HG02763 (cell line): ENCODE data around the gene SARNP.
"Not testable (repeated sequence)": the region's sequence is repeated elsewhere in the genome, so short reads cannot be mapped to it uniquely, and the experiment has no call there.

Source experiments
- ATAC-seq: cut with Tn5 transposase; IDR thresholded peaks from one replicate; pipeline ENCODE4 v1.9.1; 2021; ENCODE audit warnings: mild to moderate bottlenecking, moderate library complexity; ENCODE audit not compliant: unreplicated experiment

Gene SARNP

DNA sequence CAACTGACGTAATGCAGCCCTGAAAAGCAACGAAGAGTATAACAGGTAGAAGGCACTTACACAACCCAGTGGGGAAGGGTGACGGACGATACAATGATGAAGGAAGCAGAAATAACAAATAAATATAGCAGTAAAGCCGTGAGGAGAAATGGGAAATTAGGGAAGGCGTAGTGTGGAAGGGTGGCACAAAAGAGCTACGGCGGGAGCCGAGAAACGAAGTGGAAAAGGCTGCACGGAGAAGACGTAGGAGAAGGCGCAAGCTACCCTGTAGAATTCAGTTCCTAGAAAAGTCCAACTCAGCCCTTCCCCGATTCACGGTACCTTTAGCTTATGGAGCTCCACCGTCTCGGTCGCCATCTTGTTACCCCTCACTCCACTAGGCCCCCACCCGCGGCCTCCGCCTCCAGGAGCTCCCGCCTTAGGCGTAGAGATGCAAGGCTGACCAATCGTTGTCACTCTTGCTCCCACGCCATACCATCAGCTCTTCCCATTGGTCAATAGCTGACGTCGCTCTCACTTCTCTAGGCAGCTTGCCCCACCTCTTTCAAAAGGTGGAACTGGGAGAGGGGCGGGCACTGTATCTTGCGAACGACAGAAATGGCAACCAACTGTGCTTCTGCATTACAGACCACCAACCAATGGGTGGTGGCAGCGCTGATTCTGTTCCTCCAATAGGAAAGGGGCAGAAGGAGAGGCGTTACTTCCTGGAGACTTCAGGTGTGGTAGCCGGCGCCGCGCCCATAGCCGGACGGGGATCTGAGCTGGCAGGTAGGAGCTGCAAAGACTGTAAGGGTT is at the start of gene SARNP, which contains the start of gene ORMDL2:
Gene SARNP (minus strand): TSS at position 380 of the 795 bp plus-strand sequence. CDS start 23 bp downstream, at position 357.
Gene ORMDL2 (plus strand): TSS at position 697 of the 795 bp plus-strand sequence. CDS start 959 bp downstream, outside the sequence.
- ATAC-seq = peak; percentile 98

DNA sequence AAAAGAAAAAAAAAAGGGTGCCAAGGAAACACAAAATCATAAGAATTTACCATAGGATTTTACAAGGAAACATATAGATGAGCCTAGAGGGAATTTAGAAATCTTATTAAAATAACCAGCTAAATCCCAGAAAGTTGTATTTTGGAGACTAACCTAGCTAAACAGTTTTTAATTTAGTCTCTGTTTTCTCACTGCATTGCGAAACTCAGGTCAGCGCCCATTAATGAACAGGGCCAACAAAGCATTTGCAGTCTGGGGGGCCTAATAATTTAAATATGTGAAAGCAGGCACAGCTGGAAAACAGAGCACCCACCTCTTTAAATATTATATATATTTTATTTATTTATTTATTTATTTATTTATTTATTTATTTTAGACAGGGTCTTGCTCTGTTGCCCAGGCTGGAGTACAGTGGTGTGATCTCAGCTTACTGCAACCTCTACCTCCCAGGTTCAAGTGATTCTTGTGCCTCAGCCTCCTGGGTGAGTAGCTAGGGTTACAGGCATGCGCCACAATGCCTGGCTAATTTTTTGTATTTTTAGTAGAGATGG is 49.0 kb upstream of the SARNP start:
- ATAC-seq = not testable (repeated sequence)

DNA sequence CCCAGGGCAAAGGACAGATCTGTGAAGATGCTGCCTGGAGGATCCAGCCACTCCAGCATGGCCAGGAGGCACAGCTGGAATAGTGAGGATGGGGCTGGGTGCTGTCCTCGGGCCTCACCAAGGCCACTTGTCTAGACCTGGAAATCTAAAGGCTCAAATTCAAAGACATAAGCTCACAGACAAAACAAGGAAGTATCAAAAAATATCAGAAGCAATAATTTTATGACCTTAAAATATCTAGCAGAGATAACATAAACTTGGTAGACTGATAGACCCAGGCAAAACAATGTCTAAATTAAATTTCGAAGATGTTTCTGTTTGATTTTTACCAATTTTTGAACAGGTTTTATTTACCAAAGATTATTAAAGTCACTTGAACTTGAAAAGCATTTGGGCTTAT is 47.8 kb upstream of the SARNP start:
- no peak for ATAC-seq

DNA sequence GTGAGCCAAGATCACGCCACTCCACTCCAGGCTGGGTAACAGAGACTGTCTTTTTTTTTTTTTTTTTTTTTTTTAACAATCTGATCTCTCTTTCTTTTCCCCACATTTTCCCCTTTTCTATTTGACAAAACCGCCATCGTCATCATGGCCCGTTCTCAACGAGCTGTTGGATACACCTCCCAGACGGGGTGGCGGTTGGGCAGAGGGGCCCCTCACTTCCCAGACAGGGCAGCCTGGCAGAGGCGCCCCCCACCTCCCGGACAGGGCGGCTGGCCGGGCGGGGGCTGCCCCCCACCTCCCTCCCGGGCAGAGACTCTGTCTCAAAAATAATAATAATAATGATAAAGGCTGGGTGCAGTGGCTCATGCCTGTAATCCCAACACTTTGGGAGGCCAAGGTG is 45.4 kb upstream of the SARNP start:
- ATAC-seq = not testable (repeated sequence)

DNA sequence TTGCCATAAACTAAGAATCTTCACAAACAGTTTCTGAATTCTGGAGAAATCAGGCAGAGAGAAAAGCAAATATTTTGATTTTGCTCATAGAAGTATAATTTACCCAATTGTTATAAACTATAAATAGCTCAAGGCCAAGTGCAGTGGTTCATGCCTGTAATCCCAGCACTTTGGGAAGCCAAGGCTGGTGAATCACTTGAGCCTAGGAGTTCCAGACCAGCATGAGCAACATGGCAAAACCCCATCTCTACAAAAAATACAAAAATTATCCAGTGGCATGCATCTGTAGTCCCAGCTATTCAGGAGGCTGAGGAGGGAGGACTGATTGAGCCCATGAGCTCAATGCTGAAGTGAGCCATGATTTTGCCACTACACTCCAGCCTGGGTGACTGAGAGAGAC is 44.8 kb upstream of the SARNP start:
- no peak for ATAC-seq

- no peak for ATAC-seq
These were observed 44.3 kb upstream of the SARNP start for GRCh38 chr12:55861871-55862270.

DNA sequence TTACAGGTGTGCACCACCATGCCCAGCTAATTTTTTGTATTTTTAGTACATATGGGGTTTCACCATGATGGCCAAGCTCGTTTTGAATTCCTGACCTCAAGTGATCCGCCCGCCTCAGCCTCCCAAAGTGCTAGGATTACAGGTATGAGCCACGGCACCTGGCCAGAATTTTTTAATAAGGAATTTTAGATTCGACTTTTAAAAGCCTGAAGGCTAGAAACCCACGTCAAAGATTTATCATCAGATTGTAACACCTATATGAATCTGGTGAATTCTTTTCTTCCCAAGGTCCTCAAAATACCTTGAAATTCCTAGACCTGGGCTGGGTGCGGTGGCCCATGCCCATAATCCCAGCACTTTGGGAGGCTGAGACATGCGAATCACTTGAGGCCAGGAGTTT is 43.9 kb upstream of the SARNP start:
- ATAC-seq = no peak

DNA sequence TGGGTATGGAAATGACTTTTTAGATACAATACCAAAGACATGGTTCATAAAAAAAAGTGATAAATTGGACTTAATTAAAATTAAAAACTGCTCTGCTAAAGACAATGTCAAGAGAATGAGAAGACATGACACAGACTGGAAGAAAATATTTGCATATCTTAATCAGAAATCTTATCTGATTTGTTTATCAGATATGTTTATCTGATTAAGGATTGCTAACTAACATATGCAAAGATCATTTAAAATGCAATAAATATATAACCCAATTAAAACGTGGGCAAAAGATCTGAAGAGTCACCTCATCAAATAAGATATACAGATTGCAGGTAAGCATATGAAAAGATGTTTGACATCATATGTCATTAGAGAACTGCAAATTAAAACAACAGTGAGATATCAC is 35.2 kb upstream of the SARNP start:
- no peak for ATAC-seq

GRCh38 chr12:55850893-55851292 is 33.4 kb upstream of the SARNP start:
- ATAC-seq = no peak

DNA sequence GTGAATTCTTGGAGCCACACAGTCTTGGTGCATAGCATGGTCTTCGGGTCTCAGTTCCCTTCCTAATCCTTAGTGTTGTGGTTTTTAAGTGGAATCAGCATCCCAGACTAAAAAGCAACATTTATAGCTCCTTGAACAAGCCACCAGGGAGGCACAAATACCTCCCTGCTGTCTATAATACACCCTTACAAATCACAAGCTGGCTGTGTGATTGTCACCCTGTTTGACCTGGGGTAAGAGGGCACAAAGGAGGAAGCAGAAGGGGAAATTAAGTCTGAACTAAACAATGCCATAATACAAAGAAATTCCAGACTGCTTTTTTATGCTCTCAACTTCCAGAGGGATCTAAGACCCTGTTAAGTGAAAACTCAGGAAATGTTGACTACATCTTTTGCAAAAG is 32.9 kb upstream of the SARNP start:
- no peak for ATAC-seq

DNA sequence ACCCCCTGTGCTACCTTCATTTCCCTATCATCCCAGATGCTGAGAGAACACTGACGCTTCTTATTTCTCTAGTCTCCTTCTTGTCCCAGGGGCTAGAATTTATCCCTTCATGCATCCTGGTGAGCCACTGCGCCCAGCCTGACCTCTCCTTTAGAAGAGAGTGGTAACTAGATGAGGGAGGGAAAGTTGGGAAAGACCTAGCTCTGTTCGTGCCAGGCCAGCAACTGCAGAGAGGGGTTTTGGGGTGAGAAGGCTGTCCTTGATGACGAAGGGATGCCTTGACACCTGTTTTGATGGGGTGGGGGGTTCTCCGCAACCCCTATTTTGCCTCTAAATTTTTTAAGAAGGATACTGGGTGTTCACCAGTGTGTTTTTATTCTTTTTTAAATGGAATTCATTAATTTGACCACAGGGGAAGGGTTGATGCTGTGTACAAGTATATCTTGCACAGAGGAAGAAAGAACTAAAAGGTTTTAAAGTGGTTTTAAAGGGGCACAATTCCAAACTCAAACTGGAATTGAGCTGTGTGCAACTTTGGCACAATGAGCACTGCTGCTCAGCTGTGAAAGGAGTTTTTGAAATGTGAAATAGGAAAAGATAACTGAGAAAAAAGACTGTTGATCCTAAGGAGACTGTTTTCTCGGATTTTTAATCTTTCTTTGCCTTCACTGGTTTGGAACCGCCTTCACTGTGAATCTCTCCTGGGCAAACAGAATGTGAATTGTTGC is 32.3 kb upstream of the SARNP start:
- ATAC-seq = no peak

DNA sequence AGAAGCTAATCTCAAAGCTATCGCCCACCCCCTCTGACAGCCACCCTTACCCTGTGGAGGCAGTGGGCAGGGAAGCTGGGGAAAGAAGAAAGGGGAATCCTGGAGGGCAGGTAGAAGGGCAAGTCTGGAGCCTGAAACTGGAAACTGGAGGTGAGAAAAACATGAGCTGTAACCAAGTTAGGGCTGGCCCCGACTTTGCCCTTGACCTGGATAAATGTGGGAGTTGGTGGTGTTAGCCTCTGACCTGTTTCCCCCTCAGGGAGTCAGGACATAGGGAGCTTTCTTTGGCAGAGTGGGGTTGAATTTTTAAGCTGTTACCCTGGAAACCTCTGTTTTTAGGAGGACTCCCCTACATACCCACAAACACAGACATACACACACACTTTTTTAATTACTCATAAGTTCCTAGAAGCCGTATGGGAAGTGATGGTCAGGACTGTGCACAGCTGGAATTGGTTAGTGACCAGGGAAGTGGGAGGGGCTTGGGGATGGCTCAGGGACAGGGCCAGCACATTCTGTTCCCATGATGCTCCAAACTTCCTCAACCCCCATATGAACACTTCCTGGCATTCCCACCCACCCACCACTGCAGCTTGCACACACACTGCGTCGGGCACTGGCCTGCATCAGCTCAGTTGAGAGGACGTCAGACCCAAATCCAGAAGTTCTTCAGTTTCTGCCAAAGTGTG is 30.2 kb upstream of the SARNP start:
- no peak for ATAC-seq

DNA sequence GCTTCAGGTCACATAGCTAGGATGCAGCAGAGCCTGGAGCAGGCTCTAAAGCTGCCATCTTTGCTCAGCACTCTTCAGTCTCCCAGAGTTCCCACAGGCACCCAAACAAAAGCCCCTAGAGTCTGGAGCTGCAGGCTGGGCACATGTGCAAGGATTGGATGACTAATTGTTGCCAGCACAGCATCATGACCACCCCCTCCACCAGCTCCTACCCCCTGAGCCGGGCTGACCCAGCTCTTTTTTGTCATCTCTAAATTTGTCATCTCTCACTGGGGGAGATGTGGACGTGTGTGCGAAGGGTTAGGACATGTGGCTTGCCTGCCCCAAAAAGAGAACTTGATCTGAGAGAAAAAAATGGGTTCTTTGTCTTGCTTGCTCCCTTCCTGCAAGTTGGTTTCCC is 29.5 kb upstream of the SARNP start:
- ATAC-seq = no peak

DNA sequence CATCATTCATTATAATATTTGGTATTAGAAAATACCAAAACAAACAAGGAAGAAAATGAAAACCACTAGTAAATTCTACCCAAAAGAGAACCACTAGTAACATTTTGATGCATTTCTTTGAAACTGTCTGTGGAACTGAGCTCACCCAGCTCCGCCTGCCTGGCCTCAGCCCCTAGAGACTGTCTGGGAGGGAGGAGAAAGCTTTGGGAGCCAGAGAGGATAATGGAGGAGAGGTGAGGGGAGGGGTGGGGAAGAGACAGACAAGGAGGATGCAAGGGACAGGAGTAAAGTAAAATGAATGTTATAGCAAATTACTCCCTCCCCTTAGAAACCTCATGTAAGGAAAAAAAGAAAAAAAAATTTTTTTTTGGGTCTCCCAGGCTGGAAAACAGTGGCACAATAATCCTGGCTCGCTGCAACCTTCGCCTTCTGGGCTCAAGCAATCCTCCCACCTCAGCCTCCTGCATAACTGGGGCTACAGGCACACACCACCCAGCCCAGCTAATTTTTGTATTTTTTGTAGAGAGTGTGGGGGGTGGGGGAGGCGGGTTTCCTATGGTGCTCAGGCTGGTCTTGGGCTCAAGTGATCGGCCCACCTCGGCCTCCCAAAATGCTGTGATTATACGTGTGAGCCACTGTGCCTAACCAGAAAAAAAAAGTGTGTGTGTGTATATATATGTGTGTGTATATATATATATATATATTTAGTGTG is 28.4 kb upstream of the SARNP start:
- ATAC-seq = no peak

GRCh38 chr12:55845361-55845760 is 27.8 kb upstream of the SARNP start:
- ATAC-seq = no peak

DNA sequence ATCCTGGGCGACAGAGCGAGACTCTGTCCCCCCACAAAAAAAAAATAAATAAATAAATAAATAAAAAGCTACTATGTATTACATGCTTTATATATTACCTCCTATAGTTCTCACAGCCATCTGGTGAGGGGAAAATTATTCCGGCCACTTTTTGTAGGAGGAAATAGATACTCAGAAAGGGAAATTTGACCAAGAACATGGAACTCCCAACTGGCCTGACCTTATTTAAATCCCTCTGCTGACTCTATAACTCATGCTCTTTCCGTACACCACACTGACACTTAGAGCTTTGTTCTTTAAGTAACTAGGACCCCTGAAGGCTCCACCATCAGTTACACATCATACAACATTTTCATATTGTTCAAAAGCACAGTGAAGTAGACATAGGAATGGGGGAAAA is 27.4 kb upstream of the SARNP start:
- no peak for ATAC-seq

- no peak for ATAC-seq
These were observed 25.9 kb upstream of the SARNP start for GRCh38 chr12:55843431-55843830.

DNA sequence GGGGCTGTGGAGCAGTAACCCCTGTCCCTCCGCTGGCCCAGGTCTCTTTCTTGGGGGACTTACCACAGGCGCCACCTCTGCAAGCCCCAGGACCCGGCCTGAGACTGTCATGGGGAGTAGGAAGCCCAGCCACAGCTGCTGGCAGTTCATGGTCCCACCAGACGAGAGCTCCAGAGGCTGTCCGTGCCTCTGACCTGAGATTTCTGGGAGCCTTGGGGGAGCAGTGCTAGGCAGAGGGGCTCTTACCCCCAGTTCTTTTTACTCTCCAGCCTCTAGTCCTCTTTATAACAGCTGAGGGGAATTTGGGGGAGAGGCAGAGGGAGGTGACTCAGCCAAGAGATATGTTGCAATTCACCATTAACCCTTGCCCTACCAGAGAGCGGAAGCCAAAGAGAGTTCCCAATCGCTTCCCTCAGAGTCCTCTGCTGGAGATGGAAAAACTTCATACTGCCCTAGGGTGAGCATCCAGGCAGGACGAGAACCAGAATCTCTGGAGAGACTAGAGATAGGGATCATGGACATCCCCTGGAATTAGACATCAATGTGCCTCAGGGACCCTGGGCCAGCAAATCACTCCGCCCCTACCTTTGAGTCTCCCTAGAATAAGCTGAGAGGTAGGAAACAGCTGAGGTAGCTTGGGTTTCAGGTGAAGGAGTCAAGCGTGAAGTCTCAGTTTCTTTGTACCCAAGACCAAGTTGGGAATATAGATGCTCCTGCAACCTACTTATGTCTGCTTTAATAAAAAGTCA is 25.3 kb upstream of the SARNP start, which contains the start of gene MMP19:
Gene MMP19 (minus strand): TSS at position 256 of the 749 bp plus-strand sequence. CDS start 106 bp downstream, at position 150.
- no peak for ATAC-seq

- ATAC-seq = no peak
These were observed 23.2 kb upstream of the SARNP start for GRCh38 chr12:55840581-55841351.
